SK-N-SH (cell line): ENCODE results near the gene TBC1D30.

Source experiments
- CTCF ChIP-seq: fragments of 200-600 bp; sonication (generic); IDR thresholded peaks from 2 replicates; pipeline ENCODE4 v1.6.1; 2017; ENCODE audit warnings: antibody characterized with exemption, mild to moderate bottlenecking, moderate library complexity
- EP300 ChIP-seq, 2 experiments: IDR thresholded peaks; 2 replicates each; pipeline versions ENCODE4 v1.4.0 to v1.6.1; 2012; ENCODE audit warnings: borderline replicate concordance in 1 of 2, low read depth in 1 of 2, low read length in 1 of 2
- FOXM1 ChIP-seq: IDR thresholded peaks from 2 replicates; pipeline ENCODE4 v1.4.0; 2012; ENCODE audit warnings: low read depth, mild to moderate bottlenecking
- MAX ChIP-seq: IDR thresholded peaks from 2 replicates; pipeline ENCODE4 v1.4.0; 2012; ENCODE audit warnings: low read depth
- MEF2A ChIP-seq: IDR thresholded peaks from 2 replicates; pipeline ENCODE4 v1.4.0; 2012; ENCODE audit warnings: low read depth, borderline replicate concordance
- POLR2AphosphoS5 ChIP-seq: IDR thresholded peaks from 2 replicates; pipeline ENCODE4 v1.6.1; 2012; ENCODE audit warnings: low read depth, low read length
- REST ChIP-seq: IDR thresholded peaks from 2 replicates; pipeline ENCODE4 v1.6.1; 2012; ENCODE audit warnings: mild to moderate bottlenecking, low read depth, low read length, moderate library complexity
- RXRA ChIP-seq: IDR thresholded peaks from 2 replicates; pipeline ENCODE4 v1.4.0; 2012; ENCODE audit warnings: low read depth, mild to moderate bottlenecking, borderline replicate concordance
- TAF1 ChIP-seq: IDR thresholded peaks from 2 replicates; pipeline ENCODE4 v1.6.1; 2012; ENCODE audit warnings: low read depth, mild to moderate bottlenecking, low read length, moderate library complexity, borderline replicate concordance
- USF1 ChIP-seq: IDR thresholded peaks from 2 replicates; pipeline ENCODE4 v1.4.0; 2012; ENCODE audit warnings: low read depth, borderline replicate concordance
- USF2 ChIP-seq: fragments of 150-350 bp; IDR thresholded peaks from 2 replicates; pipeline ENCODE4 v1.6.1; 2017; ENCODE audit warnings: antibody characterized with exemption, low read length, low read depth, borderline replicate concordance
- YY1 ChIP-seq: IDR thresholded peaks from 2 replicates; pipeline ENCODE4 v1.4.0; 2012; ENCODE audit warnings: low read depth, mild to moderate bottlenecking

GRCh38 chr12:64800640-64801039 is 23.8 kb upstream of the TBC1D30 start:
- TF ChIP-seq CTCF (no peak), POLR2AphosphoS5 (no peak), RXRA (no peak), EP300 (IDR thresholded peaks at IDR 0.05; ENCODE audit: borderline replicate concordance in 1 of 2, low read depth in 1 of 2, low read length in 1 of 2) (no peak), USF2 (no peak), TAF1 (no peak), FOXM1 (no peak), USF1 (no peak), MEF2A (no peak), YY1 (no peak), MAX (no peak), REST (no peak)
